Fibroblast of lung (primary cell): ENCODE results near the gene GAPVD1.

Experiments used
- CTCF ChIP-seq, 2 donors: IDR thresholded peaks in 1 of 2; conservative IDR thresholded peaks in 1 of 2; 1 replicate in 1 of 2; 2 replicates in 1 of 2; pipeline ENCODE4 v1.5.1; 2011 to 2012; ENCODE audit warnings: low read length in 2 of 2, control low read depth in 1 of 2, inconsistent platforms in 1 of 2, low read depth in 1 of 2, mild to moderate bottlenecking in 1 of 2
- EZH2 ChIP-seq: IDR thresholded peaks from 2 replicates; pipeline ENCODE4 v1.5.1; 2012; ENCODE audit warnings: low read length, control low read depth, mild to moderate bottlenecking; ENCODE audit errors: missing control alignments

GRCh38 chr9:125277411-125277810 lies 15.8 kb downstream of the GAPVD1 start:
- TF ChIP-seq EZH2: no peak
- no peak for TF ChIP-seq CTCF (conservative IDR thresholded peaks at IDR 0.05 in 1 of 2, IDR thresholded peaks at IDR 0.05 in 1 of 2; ENCODE audit: low read depth in 1 of 2, low read length in 2 of 2)
